ENCODE measurements around the gene EHMT1. TPM values are rescaled to one million over a fixed set of nuclear protein-coding genes. Genes with fewer than 3 reads are reported as not detected.

Gene EHMT1
- total RNA-seq, 1 experiment from 2014 or later, result 46.0 TPM

GRCh38 chr9:137679695-137680305 lies 61.0 kb downstream of the EHMT1 start:
- DNase-seq (ENCODE audit: low read depth), result no peak
- in situ Hi-C loops (cut with HindIII; ENCODE audit: low pct_unique_long_range_greater_than_20kb, low sequenced_read_pairs), result no loop called here

- DNase-seq (ENCODE audit: low read depth), result no peak
- in situ Hi-C loops (cut with HindIII; ENCODE audit: low pct_unique_long_range_greater_than_20kb, low sequenced_read_pairs), result no loop called here
Measured at GRCh38 chr9:137680444-137681358, 61.9 kb downstream of the EHMT1 start.

- in situ Hi-C loops (cut with HindIII; ENCODE audit: low pct_unique_long_range_greater_than_20kb, low sequenced_read_pairs), result no loop called here
- DNase-seq (ENCODE audit: low read depth), result no peak
Measured at GRCh38 chr9:137682428-137683105, 63.8 kb downstream of the EHMT1 start.

GRCh38 chr9:137683262-137683864 lies 64.6 kb downstream of the EHMT1 start:
- in situ Hi-C loops (cut with HindIII; ENCODE audit: low pct_unique_long_range_greater_than_20kb, low sequenced_read_pairs), result no loop called here
- no peak for DNase-seq (ENCODE audit: low read depth)

- in situ Hi-C loops (cut with HindIII; ENCODE audit: low pct_unique_long_range_greater_than_20kb, low sequenced_read_pairs), result no loop called here
- no peak for DNase-seq (ENCODE audit: low read depth)
Measured at GRCh38 chr9:137685035-137685740, 66.4 kb downstream of the EHMT1 start.

GRCh38 chr9:137685741-137686420 lies 67.1 kb downstream of the EHMT1 start:
- DNase-seq (ENCODE audit: low read depth), result no peak
- in situ Hi-C loops (cut with HindIII; ENCODE audit: low pct_unique_long_range_greater_than_20kb, low sequenced_read_pairs), result no loop called here

- in situ Hi-C loops (cut with HindIII; ENCODE audit: low pct_unique_long_range_greater_than_20kb, low sequenced_read_pairs), result no loop called here
Measured at GRCh38 chr9:137688261-137688660, 69.5 kb downstream of the EHMT1 start.

GRCh38 chr9:137688725-137689124 lies 69.9 kb downstream of the EHMT1 start:
- no peak for DNase-seq (ENCODE audit: low read depth)
- in situ Hi-C loops (cut with HindIII; ENCODE audit: low pct_unique_long_range_greater_than_20kb, low sequenced_read_pairs), result no loop called here

More at GRCh38 chr9:137688261-137688660, 69.5 kb downstream of the EHMT1 start:
- DNase-seq (ENCODE audit: low read depth), result no peak

- DNase-seq (ENCODE audit: low read depth), result no peak
- in situ Hi-C loops (cut with HindIII; ENCODE audit: low pct_unique_long_range_greater_than_20kb, low sequenced_read_pairs), result no loop called here
Measured at GRCh38 chr9:137689745-137690529, 71.1 kb downstream of the EHMT1 start.

GRCh38 chr9:137690930-137691645 lies 72.3 kb downstream of the EHMT1 start:
- in situ Hi-C loops (cut with HindIII; ENCODE audit: low pct_unique_long_range_greater_than_20kb, low sequenced_read_pairs), result no loop called here
- DNase-seq (ENCODE audit: low read depth), result no peak

- in situ Hi-C loops (cut with HindIII; ENCODE audit: low pct_unique_long_range_greater_than_20kb, low sequenced_read_pairs), result no loop called here
- no peak for DNase-seq (ENCODE audit: low read depth)
Measured at GRCh38 chr9:137691646-137692351, 73.0 kb downstream of the EHMT1 start.

GRCh38 chr9:137694236-137694959 lies 75.6 kb downstream of the EHMT1 start:
- no peak for DNase-seq (ENCODE audit: low read depth)

GRCh38 chr9:137694962-137695875 lies 76.4 kb downstream of the EHMT1 start:
- in situ Hi-C loops (cut with HindIII; ENCODE audit: low pct_unique_long_range_greater_than_20kb, low sequenced_read_pairs), result no loop called here
- no peak for DNase-seq (ENCODE audit: low read depth)

More at GRCh38 chr9:137694236-137694959, 75.6 kb downstream of the EHMT1 start:
- in situ Hi-C loops (cut with HindIII; ENCODE audit: low pct_unique_long_range_greater_than_20kb, low sequenced_read_pairs), result no loop called here
